ENCODE data around the gene ANKLE2. TPM values are rescaled to one million over a fixed set of nuclear protein-coding genes. Genes with fewer than 3 reads are reported as not detected.

ANKLE2 gene
- polyA plus RNA-seq, 1 donor (not counting 4 experiments of a cell fraction or from before 2014, with no cell fraction given) = 109 TPM

DNA sequence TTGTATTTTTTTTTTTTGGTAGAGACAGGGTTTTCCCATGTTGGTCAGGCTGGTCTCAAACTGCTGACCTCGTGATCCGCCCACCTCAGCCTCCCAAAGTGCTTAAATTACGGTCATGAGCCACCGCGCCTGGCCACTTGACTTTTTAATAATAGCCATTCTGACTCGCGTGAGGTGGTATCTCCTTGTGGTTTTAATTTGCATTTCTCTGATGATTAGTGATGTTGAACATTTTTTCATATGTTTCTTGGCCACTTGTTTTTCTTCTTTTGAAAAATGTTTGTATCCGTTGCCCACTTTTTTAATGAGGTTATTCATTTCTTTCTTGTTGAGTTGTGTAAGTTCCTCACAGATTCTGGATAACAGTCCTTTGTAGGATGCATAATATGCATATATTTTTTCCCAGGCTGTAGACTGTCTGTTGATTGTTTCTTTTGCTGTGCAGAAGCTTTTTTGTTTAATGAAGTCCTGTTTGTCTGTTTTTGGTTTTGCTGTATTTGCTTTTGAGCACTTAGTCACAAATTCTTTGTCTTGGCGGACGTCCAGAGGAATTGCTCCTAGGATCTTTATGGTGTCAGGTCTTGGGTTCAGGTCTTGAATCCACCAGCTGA is 61.3 kb downstream of the ANKLE2 start:
- Histone ChIP-seq H3K9me3 (ENCODE audit: control insufficient read depth, low read depth, low read length) (no peaks in the 10 kb centered on the region), H3K4me1 (ENCODE audit: control insufficient read depth, extremely low read depth, insufficient read depth, low read length) (peaks cover 1% of the 10 kb centered on the region), H2AFZ (ENCODE audit: control insufficient read depth, low read length) (no peak overlapping the region), H3K79me2 (ENCODE audit: control insufficient read depth, insufficient read depth, low read length) (no peaks in the 10 kb centered on the region), H3K9me1 (ENCODE audit: control insufficient read depth, extremely low read depth, insufficient read depth, low read length) (no peaks in the 10 kb centered on the region), H3K4me3 (ENCODE audit: control insufficient read depth in 2 of 3, extremely low read depth in 1 of 3, insufficient read depth in 2 of 3, low read depth in 1 of 3, low read length in 3 of 3) (no peak overlapping the region), H3K9ac (ENCODE audit: control insufficient read depth, extremely low read depth, insufficient read depth, low read length) (no peak overlapping the region), H3K36me3 (ENCODE audit: control insufficient read depth in 2 of 2, extremely low read depth in 1 of 2, insufficient read depth in 2 of 2, low read length in 2 of 2) (peaks cover 1 to 11% of the 10 kb centered on the region in 2 experiments), H4K20me1 (ENCODE audit: control insufficient read depth, extremely low read depth, insufficient read depth, low read length) (no peaks in the 10 kb centered on the region), H3K27ac (ENCODE audit: control insufficient read depth, insufficient read depth, low read length) (no peak overlapping the region), H3K27me3 (ENCODE audit: control insufficient read depth, extremely low read depth, insufficient read depth, low read length) (no peaks in the 10 kb centered on the region), H3K4me2 (ENCODE audit: control insufficient read depth, extremely low read depth, insufficient read depth, low read depth, low read length) (no peak overlapping the region)
- DNase-seq (ENCODE audit: low read depth, low spot score) (no peak), FAIRE-seq (no peak)
- TF ChIP-seq, protein P1, sequence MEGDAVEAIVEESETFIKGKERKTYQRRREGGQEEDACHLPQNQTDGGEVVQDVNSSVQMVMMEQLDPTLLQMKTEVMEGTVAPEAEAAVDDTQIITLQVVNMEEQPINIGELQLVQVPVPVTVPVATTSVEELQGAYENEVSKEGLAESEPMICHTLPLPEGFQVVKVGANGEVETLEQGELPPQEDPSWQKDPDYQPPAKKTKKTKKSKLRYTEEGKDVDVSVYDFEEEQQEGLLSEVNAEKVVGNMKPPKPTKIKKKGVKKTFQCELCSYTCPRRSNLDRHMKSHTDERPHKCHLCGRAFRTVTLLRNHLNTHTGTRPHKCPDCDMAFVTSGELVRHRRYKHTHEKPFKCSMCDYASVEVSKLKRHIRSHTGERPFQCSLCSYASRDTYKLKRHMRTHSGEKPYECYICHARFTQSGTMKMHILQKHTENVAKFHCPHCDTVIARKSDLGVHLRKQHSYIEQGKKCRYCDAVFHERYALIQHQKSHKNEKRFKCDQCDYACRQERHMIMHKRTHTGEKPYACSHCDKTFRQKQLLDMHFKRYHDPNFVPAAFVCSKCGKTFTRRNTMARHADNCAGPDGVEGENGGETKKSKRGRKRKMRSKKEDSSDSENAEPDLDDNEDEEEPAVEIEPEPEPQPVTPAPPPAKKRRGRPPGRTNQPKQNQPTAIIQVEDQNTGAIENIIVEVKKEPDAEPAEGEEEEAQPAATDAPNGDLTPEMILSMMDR (optimal IDR thresholded peaks at IDR 0.05 in 1 of 3, IDR thresholded peaks at IDR 0.05 in 1 of 3, conservative IDR thresholded peaks at IDR 0.05 in 1 of 3; ENCODE audit: extremely low read depth in 1 of 3, insufficient read depth in 2 of 3, low read length in 3 of 3) = no peak
- TF ChIP-seq EZH2 (IDR thresholded peaks at IDR 0.05; ENCODE audit: low read length) = no peak
- dilution Hi-C loops (cut with MboI; ENCODE audit: extremely low pct_ligation_motif_present, low sequenced_read_pairs) = no loop called here

DNA sequence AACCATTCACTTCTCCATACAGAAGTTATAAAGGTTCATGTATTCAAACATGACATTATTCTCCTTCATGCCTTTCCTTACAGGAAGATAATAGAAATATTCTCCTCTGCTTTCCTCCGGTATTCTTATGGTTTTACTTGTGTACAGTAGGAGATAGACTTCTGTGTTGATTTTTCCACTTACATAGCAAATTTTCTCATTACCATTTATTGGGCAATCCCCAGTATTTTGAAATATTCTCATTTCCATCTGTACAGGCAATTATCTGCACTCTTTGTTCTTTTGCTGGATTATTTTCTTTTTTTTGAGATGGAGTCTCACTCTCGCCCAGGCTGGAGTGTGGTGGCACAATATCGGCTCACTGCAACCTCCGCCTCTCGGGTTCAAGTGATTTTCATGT is 63.3 kb downstream of the ANKLE2 start:
- no peak for DNase-seq (ENCODE audit: low read depth, low spot score)
- Histone ChIP-seq H4K20me1 (ENCODE audit: control insufficient read depth, extremely low read depth, insufficient read depth, low read length) (no peaks in the 10 kb centered on the region), H3K9ac (ENCODE audit: control insufficient read depth, extremely low read depth, insufficient read depth, low read length) (no peak overlapping the region), H3K4me1 (ENCODE audit: control insufficient read depth, extremely low read depth, insufficient read depth, low read length) (peaks cover 3% of the 10 kb centered on the region), H3K79me2 (ENCODE audit: control insufficient read depth, insufficient read depth, low read length) (no peaks in the 10 kb centered on the region), H3K9me1 (ENCODE audit: control insufficient read depth, extremely low read depth, insufficient read depth, low read length) (no peaks in the 10 kb centered on the region), H3K9me3 (ENCODE audit: control insufficient read depth, low read depth, low read length) (no peaks in the 10 kb centered on the region), H3K27me3 (ENCODE audit: control insufficient read depth, extremely low read depth, insufficient read depth, low read length) (no peaks in the 10 kb centered on the region), H3K4me3 (ENCODE audit: control insufficient read depth in 2 of 3, extremely low read depth in 1 of 3, insufficient read depth in 2 of 3, low read depth in 1 of 3, low read length in 3 of 3) (no peak overlapping the region), H3K36me3 (ENCODE audit: control insufficient read depth in 2 of 2, extremely low read depth in 1 of 2, insufficient read depth in 2 of 2, low read length in 2 of 2) (peaks cover 1 to 3% of the 10 kb centered on the region in 2 experiments), H3K27ac (ENCODE audit: control insufficient read depth, insufficient read depth, low read length) (no peak overlapping the region), H2AFZ (ENCODE audit: control insufficient read depth, low read length) (no peak overlapping the region), H3K4me2 (ENCODE audit: control insufficient read depth, extremely low read depth, insufficient read depth, low read depth, low read length) (no peak overlapping the region)
- dilution Hi-C loops (cut with MboI; ENCODE audit: extremely low pct_ligation_motif_present, low sequenced_read_pairs) = no loop called here
- TF ChIP-seq, protein P1 (optimal IDR thresholded peaks at IDR 0.05 in 1 of 3, IDR thresholded peaks at IDR 0.05 in 1 of 3, conservative IDR thresholded peaks at IDR 0.05 in 1 of 3; ENCODE audit: extremely low read depth in 1 of 3, insufficient read depth in 2 of 3, low read length in 3 of 3) = no peak
- no peak for TF ChIP-seq EZH2 (IDR thresholded peaks at IDR 0.05; ENCODE audit: low read length)
- no peak for FAIRE-seq

Measured in keratinocyte (primary cell).